Measurements from ENCODE around the gene GABRG3.

DNA sequence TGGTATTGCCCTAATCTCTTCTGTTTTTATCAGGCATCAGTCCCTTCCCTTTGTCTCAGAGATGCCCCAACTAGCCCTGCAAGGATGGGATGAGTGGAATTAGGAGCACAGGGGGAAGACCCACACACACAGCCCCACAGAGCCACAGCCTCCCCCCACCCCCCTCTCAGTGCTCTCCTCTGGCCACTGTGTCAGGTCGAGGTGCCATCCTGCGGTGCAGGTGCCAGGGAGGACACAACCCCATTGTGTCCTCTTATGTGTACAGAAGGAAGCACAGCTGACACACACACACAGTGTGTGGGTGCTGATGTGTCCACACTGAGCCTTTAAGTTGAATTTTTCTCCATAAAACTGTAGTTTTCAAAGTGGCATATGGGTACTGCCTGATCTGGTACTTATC, 593.7 kb downstream of the GABRG3 start:
- TF ChIP-seq, protein P1, sequence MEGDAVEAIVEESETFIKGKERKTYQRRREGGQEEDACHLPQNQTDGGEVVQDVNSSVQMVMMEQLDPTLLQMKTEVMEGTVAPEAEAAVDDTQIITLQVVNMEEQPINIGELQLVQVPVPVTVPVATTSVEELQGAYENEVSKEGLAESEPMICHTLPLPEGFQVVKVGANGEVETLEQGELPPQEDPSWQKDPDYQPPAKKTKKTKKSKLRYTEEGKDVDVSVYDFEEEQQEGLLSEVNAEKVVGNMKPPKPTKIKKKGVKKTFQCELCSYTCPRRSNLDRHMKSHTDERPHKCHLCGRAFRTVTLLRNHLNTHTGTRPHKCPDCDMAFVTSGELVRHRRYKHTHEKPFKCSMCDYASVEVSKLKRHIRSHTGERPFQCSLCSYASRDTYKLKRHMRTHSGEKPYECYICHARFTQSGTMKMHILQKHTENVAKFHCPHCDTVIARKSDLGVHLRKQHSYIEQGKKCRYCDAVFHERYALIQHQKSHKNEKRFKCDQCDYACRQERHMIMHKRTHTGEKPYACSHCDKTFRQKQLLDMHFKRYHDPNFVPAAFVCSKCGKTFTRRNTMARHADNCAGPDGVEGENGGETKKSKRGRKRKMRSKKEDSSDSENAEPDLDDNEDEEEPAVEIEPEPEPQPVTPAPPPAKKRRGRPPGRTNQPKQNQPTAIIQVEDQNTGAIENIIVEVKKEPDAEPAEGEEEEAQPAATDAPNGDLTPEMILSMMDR (IDR thresholded peaks at IDR 0.05), result no peak
- TF ChIP-seq POLR2AphosphoS5 (IDR thresholded peaks at IDR 0.05), result no peak
